Ramos (cell line): ENCODE results near the gene SLC30A1.
"Not testable (repeated sequence)": the region's sequence is repeated elsewhere in the genome, so short reads cannot be mapped to it uniquely, and the experiment has no call there.

ENCODE experiments used
- in situ Hi-C: fragments of 300-500 bp; cut with MboI; formaldehyde crosslinking; loops from one replicate; pipeline ENCODE4 v1.14.3; 2022; ENCODE audit warnings: low sequenced_read_pairs; ENCODE audit not compliant: unreplicated experiment

The SLC30A1 gene

GRCh38 chr1:211578640-211579439 is at the start of gene SLC30A1:
Gene SLC30A1 (minus strand): TSS chr1:211579161. CDS start chr1:211578612, 549 bp downstream.
- in situ Hi-C loops, result no loop called here

GRCh38 chr1:211628417-211628816 is 49.5 kb upstream of the SLC30A1 start:
- in situ Hi-C loops, result no loop called here

- in situ Hi-C loops, result no loop called here
These were observed 48.3 kb upstream of the SLC30A1 start for GRCh38 chr1:211627259-211627658.

GRCh38 chr1:211625866-211626265 is 46.9 kb upstream of the SLC30A1 start:
- in situ Hi-C loops, result not testable (repeated sequence)

GRCh38 chr1:211625040-211625439 is 46.1 kb upstream of the SLC30A1 start:
- in situ Hi-C loops, result no loop called here

GRCh38 chr1:211623515-211623914 is 44.6 kb upstream of the SLC30A1 start:
- in situ Hi-C loops, result no loop called here

- in situ Hi-C loops, result no loop called here
These were observed 42.7 kb upstream of the SLC30A1 start for GRCh38 chr1:211621447-211622198.

GRCh38 chr1:211620097-211620496 is 41.1 kb upstream of the SLC30A1 start:
- in situ Hi-C loops, result no loop called here

- in situ Hi-C loops, result no loop called here
These were observed 40.4 kb upstream of the SLC30A1 start for GRCh38 chr1:211619033-211619996.

GRCh38 chr1:211616965-211617297 is 38.0 kb upstream of the SLC30A1 start:
- in situ Hi-C loops, result no loop called here

- in situ Hi-C loops, result no loop called here
These were observed 37.4 kb upstream of the SLC30A1 start for GRCh38 chr1:211616231-211616964.

GRCh38 chr1:211614615-211615014 is 35.7 kb upstream of the SLC30A1 start:
- in situ Hi-C loops, result no loop called here

- in situ Hi-C loops, result no loop called here
These were observed 35.0 kb upstream of the SLC30A1 start for GRCh38 chr1:211613951-211614350.

GRCh38 chr1:211613108-211613947 is 34.4 kb upstream of the SLC30A1 start:
- in situ Hi-C loops, result no loop called here

- in situ Hi-C loops, result no loop called here
These were observed 33.8 kb upstream of the SLC30A1 start for GRCh38 chr1:211612786-211613107.

- in situ Hi-C loops, result no loop called here
These were observed 32.9 kb upstream of the SLC30A1 start for GRCh38 chr1:211611818-211612217.

- in situ Hi-C loops, result no loop called here
These were observed 32.0 kb upstream of the SLC30A1 start for GRCh38 chr1:211610779-211611556.
